ENCODE measurements around the gene MICOS13.

DNA sequence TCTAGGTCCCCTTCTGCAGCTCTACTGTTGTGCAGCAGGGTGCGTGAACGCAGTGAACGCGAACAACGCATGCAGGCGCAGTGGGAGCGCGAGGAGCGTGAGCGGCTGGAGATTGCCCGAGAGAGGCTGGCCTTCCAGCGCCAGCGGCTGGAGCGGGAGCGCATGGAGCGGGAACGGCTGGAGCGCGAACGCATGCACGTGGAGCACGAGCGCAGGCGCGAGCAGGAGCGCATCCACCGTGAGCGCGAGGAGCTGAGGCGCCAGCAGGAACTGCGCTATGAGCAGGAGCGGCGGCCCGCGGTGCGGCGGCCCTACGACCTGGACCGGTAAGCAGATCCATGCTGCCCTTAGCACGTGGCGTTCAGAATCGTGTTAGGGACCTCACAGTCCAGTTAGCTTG lies 18.8 kb downstream of the MICOS13 start:
- TF ChIP-seq, protein P1, sequence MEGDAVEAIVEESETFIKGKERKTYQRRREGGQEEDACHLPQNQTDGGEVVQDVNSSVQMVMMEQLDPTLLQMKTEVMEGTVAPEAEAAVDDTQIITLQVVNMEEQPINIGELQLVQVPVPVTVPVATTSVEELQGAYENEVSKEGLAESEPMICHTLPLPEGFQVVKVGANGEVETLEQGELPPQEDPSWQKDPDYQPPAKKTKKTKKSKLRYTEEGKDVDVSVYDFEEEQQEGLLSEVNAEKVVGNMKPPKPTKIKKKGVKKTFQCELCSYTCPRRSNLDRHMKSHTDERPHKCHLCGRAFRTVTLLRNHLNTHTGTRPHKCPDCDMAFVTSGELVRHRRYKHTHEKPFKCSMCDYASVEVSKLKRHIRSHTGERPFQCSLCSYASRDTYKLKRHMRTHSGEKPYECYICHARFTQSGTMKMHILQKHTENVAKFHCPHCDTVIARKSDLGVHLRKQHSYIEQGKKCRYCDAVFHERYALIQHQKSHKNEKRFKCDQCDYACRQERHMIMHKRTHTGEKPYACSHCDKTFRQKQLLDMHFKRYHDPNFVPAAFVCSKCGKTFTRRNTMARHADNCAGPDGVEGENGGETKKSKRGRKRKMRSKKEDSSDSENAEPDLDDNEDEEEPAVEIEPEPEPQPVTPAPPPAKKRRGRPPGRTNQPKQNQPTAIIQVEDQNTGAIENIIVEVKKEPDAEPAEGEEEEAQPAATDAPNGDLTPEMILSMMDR (IDR thresholded peaks at IDR 0.05): no peak
- TF ChIP-seq POLR2A (IDR thresholded peaks at IDR 0.05) (no peak), EP300 (IDR thresholded peaks at IDR 0.05) (no peak)

All from suprapubic skin (tissue), 3 donors.